H9 (cell line): Measurements from ENCODE around the gene UBE2V1. TPM values are rescaled to one million over a fixed set of nuclear protein-coding genes. Genes with fewer than 3 reads are reported as not detected.

ENCODE experiments used
- DNase-seq: peaks from one replicate; pipeline ENCODE4 v3.0.0-alpha.2; 2017
- H2AFZ ChIP-seq: one replicate; pipeline ENCODE4 v1.6.1; 2013; ENCODE audit warnings: mild to moderate bottlenecking, low read length, control low read depth, moderate library complexity
- H2AK5ac ChIP-seq: 2 replicates; pipeline ENCODE4 v1.6.1; 2013; ENCODE audit warnings: low read length, control low read depth, mixed read lengths; ENCODE audit not compliant: insufficient read length
- H2BK120ac ChIP-seq: one replicate; pipeline ENCODE4 v1.6.1; 2013; ENCODE audit warnings: low read depth, mild to moderate bottlenecking, low read length, control low read depth, inconsistent platforms; ENCODE audit not compliant: poor library complexity, severe bottlenecking
- H2BK12ac ChIP-seq: 2 replicates; pipeline ENCODE4 v1.6.1; 2013; ENCODE audit warnings: low read length, control low read depth, mixed read lengths, low read depth; ENCODE audit not compliant: insufficient read length
- H2BK15ac ChIP-seq: 2 replicates; pipeline ENCODE4 v1.6.1; 2013; ENCODE audit warnings: low read depth, low read length, control low read depth
- H2BK20ac ChIP-seq: one replicate; pipeline ENCODE4 v1.6.1; 2013; ENCODE audit warnings: low read depth, mild to moderate bottlenecking, low read length, control low read depth, inconsistent platforms; ENCODE audit not compliant: poor library complexity, severe bottlenecking
- H2BK5ac ChIP-seq: 2 replicates; pipeline ENCODE4 v1.6.1; 2013; ENCODE audit warnings: low read length, control low read depth, mixed read lengths; ENCODE audit not compliant: insufficient read length
- H3K14ac ChIP-seq: 2 replicates; pipeline ENCODE4 v1.6.1; 2013; ENCODE audit warnings: low read length, control low read depth; ENCODE audit not compliant: insufficient read depth
- H3K18ac ChIP-seq: 2 replicates; pipeline ENCODE4 v1.6.1; 2013; ENCODE audit warnings: low read depth, mild to moderate bottlenecking, mixed read lengths, low read length, control low read depth; ENCODE audit not compliant: insufficient read length
- H3K23ac ChIP-seq: 2 replicates; pipeline ENCODE4 v1.6.1; 2013; ENCODE audit warnings: low read length, control low read depth, mixed read lengths, low read depth; ENCODE audit not compliant: insufficient read length
- H3K23me2 ChIP-seq: 2 replicates; pipeline ENCODE4 v1.6.1; 2013; ENCODE audit warnings: low read depth, mild to moderate bottlenecking, mixed read lengths, low read length, control low read depth; ENCODE audit not compliant: insufficient read length, poor library complexity, severe bottlenecking
- H3K27ac ChIP-seq: 2 replicates; pipeline ENCODE4 v1.5.1; 2013; ENCODE audit warnings: low read length, control low read depth, mixed read lengths, low read depth; ENCODE audit not compliant: insufficient read length
- H3K27me3 ChIP-seq: 2 replicates; pipeline ENCODE4 v1.6.1; 2013; ENCODE audit warnings: low read length, control low read depth, inconsistent platforms; ENCODE audit not compliant: insufficient read depth
- H3K4ac ChIP-seq: 2 replicates; pipeline ENCODE4 v1.6.1; 2013; ENCODE audit warnings: low read depth, mild to moderate bottlenecking, control low read depth, inconsistent platforms, low read length, moderate library complexity
- H3K4me1 ChIP-seq: 2 replicates; pipeline ENCODE4 v1.6.1; 2013; ENCODE audit warnings: low read length, control low read depth, inconsistent platforms; ENCODE audit not compliant: insufficient read depth
- H3K4me2 ChIP-seq: 2 replicates; pipeline ENCODE4 v1.6.1; 2013; ENCODE audit warnings: low read length, control low read depth, mixed read lengths; ENCODE audit not compliant: insufficient read length, insufficient read depth
- H3K56ac ChIP-seq: 2 replicates; pipeline ENCODE4 v1.6.1; 2013; ENCODE audit warnings: low read depth, mild to moderate bottlenecking, mixed read lengths, low read length, control low read depth; ENCODE audit not compliant: insufficient read length
- H3K79me1 ChIP-seq: 2 replicates; pipeline ENCODE4 v1.6.1; 2013; ENCODE audit warnings: low read depth, mild to moderate bottlenecking, moderate library complexity, low read length, control low read depth, inconsistent platforms; ENCODE audit not compliant: insufficient read depth, poor library complexity, severe bottlenecking
- H3K79me2 ChIP-seq: 2 replicates; pipeline ENCODE4 v1.6.1; 2013; ENCODE audit warnings: low read length, control low read depth, inconsistent platforms; ENCODE audit not compliant: insufficient read depth
- H3K9ac ChIP-seq: 2 replicates; pipeline ENCODE4 v1.6.1; 2013; ENCODE audit warnings: low read length, control low read depth, mixed read lengths; ENCODE audit not compliant: insufficient read length; ENCODE audit errors: extremely low read depth
- H3K9me3 ChIP-seq: one replicate; pipeline ENCODE4 v1.6.1; 2013; ENCODE audit warnings: low read depth, low read length, inconsistent platforms; ENCODE audit not compliant: control insufficient read depth
- H3T11ph ChIP-seq: one replicate; pipeline ENCODE4 v1.6.1; 2013; ENCODE audit warnings: mild to moderate bottlenecking, low read length, control low read depth, inconsistent platforms
- H4K20me1 ChIP-seq: one replicate; pipeline ENCODE4 v1.6.1; 2013; ENCODE audit not compliant: control insufficient read depth, insufficient read length, insufficient read depth
- H4K5ac ChIP-seq: 2 replicates; pipeline ENCODE4 v1.6.1; 2013; ENCODE audit warnings: low read depth, mild to moderate bottlenecking, mixed read lengths, low read length, control low read depth; ENCODE audit not compliant: insufficient read length
- H4K8ac ChIP-seq: replicated peaks from 2 replicates; pipeline ENCODE4 v1.6.1; 2013; ENCODE audit warnings: low read length, control low read depth, mixed read lengths, low read depth; ENCODE audit not compliant: insufficient read length
- H4K91ac ChIP-seq: 2 replicates; pipeline ENCODE4 v1.6.1; 2013; ENCODE audit warnings: low read depth, mild to moderate bottlenecking, moderate library complexity, mixed read lengths, low read length, control low read depth; ENCODE audit not compliant: insufficient read length
- H3K27ac Mint-ChIP-seq, 3 experiments: 2 replicates in 2 of 3; 3 replicates in 1 of 3; pipeline ENCODE4 v1.8.0; 2020 to 2021; ENCODE audit warnings: mixed read lengths in 3 of 3, mild to moderate bottlenecking in 1 of 3, moderate library complexity in 1 of 3
- H3K27me3 Mint-ChIP-seq: 2 replicates; pipeline ENCODE4 v1.8.0; 2021; ENCODE audit warnings: low read depth, mild to moderate bottlenecking, moderate library complexity, mixed read lengths
- H3K36me3 Mint-ChIP-seq, 3 experiments: 2 replicates in 2 of 3; 3 replicates in 1 of 3; pipeline ENCODE4 v1.8.0; 2020 to 2021; ENCODE audit warnings: low read depth in 3 of 3, mixed read lengths in 3 of 3; ENCODE audit not compliant: insufficient read depth in 1 of 3
- H3K4me1 Mint-ChIP-seq, 2 experiments: 2 replicates each; pipeline ENCODE4 v1.8.0; 2020; ENCODE audit warnings: mixed read lengths in 2 of 2
- H3K4me3 Mint-ChIP-seq, 2 experiments: 2 replicates in 1 of 2; 3 replicates in 1 of 2; pipeline ENCODE4 v1.8.0; 2020 to 2021; ENCODE audit warnings: mild to moderate bottlenecking in 2 of 2, mixed read lengths in 2 of 2, moderate library complexity in 1 of 2
- H3K9me3 Mint-ChIP-seq, 2 experiments: 2 replicates in 1 of 2; 3 replicates in 1 of 2; pipeline ENCODE4 v1.8.0; 2020; ENCODE audit warnings: mild to moderate bottlenecking in 2 of 2, mixed read lengths in 2 of 2, moderate library complexity in 1 of 2
- WGBS: extraction: QIAGEN DNeasy Blood & Tissue Kit; methylation state at CpG from one replicate; pipeline ENCODE4 v1.1.7; 2013; ENCODE audit warnings: missing lambda C conversion rate, low lambda C conversion rate, mixed read lengths; ENCODE audit not compliant: insufficient read length; ENCODE audit errors: extremely low coverage; 5-methylcytosine and 5-hydroxymethylcytosine counted together
- total RNA-seq: library from RNA; stranded (reverse); gene quantifications from 2 replicates; pipeline ENCODE4 v1.2.1, GENCODE V29; 2021
- TF ChIP-seq, protein P1 (sequence below): fragments of 200-600 bp; sonication (generic); conservative IDR thresholded peaks from 3 replicates; pipeline ENCODE4 v1.8.0; 2021; ENCODE audit warnings: antibody characterized with exemption, mild to moderate bottlenecking

Gene UBE2V1
- total RNA-seq, 1 experiment from 2014 or later = 152 TPM

DNA sequence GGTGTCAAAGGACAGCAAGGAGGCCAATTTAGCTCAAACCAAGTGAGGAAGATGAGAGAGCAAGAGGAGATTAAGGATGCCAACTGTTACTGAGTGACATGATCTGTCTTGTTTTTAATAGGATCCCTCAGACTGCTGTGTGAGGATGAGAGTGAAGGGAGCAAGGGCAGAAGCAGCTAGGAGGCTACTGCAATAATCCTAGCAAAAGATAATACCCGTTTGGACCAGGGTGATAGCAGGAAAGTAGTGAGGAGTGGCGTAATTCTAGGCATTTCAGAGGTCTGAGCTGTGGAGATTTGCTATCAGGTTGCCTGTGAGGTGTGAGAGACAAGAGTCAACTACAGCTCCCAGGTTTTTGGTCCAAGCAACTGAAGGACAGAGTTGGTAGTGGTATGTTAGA, 14.7 kb downstream of the UBE2V1 start:
- Histone ChIP-seq H3K14ac (no peak overlapping the region), H3K79me2 (peaks cover 27% of the 10 kb centered on the region; the same call in 1 of the 2 replicates), H2BK120ac (no peak overlapping the region), H2BK20ac (no peak overlapping the region), H3K9me3 (no peaks in the 10 kb centered on the region), H4K8ac (no peak overlapping the region), H3K4ac (no peak overlapping the region), H3K9ac (no peak overlapping the region), H3K79me1 (peaks cover 9% of the 10 kb centered on the region), H2BK15ac (no peak overlapping the region), H2AFZ (no peak overlapping the region), H3K18ac (no peak overlapping the region), H3K56ac (no peak overlapping the region), H4K5ac (no peak overlapping the region), H3K4me2 (no peak overlapping the region), H3K4me1 (peaks cover 3% of the 10 kb centered on the region; the same call in 1 of the 2 replicates), H3T11ph (no peak overlapping the region), H2BK5ac (no peak overlapping the region), H2AK5ac (no peak overlapping the region), H3K27me3 (no peaks in the 10 kb centered on the region), H3K23me2 (no peaks in the 10 kb centered on the region), H4K91ac (no peak overlapping the region), H3K27ac (no peak overlapping the region), H3K23ac (no peak overlapping the region), H2BK12ac (no peak overlapping the region), H4K20me1 (no peaks in the 10 kb centered on the region)
- no peak overlapping the region for H3K4me3 Mint-ChIP-seq
- no CpG with 5 or more reads among the region's 2 CpGs for WGBS
- H3K27ac Mint-ChIP-seq = peak overlapping the region in 1 of 3 experiments; percentile 82; a peak in 2 of 7 replicates
- no peak for DNase-seq
- no peaks in the 10 kb centered on the region for H3K9me3 Mint-ChIP-seq
- peaks cover 26 to 35% of the 10 kb centered on the region in 2 experiments for H3K4me1 Mint-ChIP-seq
- no peaks in the 10 kb centered on the region for H3K27me3 Mint-ChIP-seq
- TF ChIP-seq, protein P1, sequence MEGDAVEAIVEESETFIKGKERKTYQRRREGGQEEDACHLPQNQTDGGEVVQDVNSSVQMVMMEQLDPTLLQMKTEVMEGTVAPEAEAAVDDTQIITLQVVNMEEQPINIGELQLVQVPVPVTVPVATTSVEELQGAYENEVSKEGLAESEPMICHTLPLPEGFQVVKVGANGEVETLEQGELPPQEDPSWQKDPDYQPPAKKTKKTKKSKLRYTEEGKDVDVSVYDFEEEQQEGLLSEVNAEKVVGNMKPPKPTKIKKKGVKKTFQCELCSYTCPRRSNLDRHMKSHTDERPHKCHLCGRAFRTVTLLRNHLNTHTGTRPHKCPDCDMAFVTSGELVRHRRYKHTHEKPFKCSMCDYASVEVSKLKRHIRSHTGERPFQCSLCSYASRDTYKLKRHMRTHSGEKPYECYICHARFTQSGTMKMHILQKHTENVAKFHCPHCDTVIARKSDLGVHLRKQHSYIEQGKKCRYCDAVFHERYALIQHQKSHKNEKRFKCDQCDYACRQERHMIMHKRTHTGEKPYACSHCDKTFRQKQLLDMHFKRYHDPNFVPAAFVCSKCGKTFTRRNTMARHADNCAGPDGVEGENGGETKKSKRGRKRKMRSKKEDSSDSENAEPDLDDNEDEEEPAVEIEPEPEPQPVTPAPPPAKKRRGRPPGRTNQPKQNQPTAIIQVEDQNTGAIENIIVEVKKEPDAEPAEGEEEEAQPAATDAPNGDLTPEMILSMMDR = no peak
- peaks cover 12 to 36% (median 25%) of the 10 kb centered on the region in 3 experiments; a peak in 6 of 7 replicates for H3K36me3 Mint-ChIP-seq
